Nephron (organoid): ENCODE data around the gene PGD.

Source experiments
- H3K27ac Mint-ChIP-seq, 3 experiments: 2 replicates each; pipeline ENCODE4 v1.8.0; 2020; ENCODE audit warnings: mixed read lengths in 3 of 3, mild to moderate bottlenecking in 2 of 3, moderate library complexity in 1 of 3
- H3K27me3 Mint-ChIP-seq: 2 replicates; pipeline ENCODE4 v1.8.0; 2021; ENCODE audit warnings: low read depth, mild to moderate bottlenecking, moderate library complexity, mixed read lengths
- H3K36me3 Mint-ChIP-seq: 2 replicates; pipeline ENCODE4 v1.8.0; 2020; ENCODE audit warnings: low read depth, mixed read lengths
- H3K4me1 Mint-ChIP-seq: 2 replicates; pipeline ENCODE4 v1.8.0; 2020; ENCODE audit warnings: mixed read lengths
- H3K4me3 Mint-ChIP-seq, 3 experiments: 2 replicates each; pipeline ENCODE4 v1.8.0; 2020; ENCODE audit warnings: mild to moderate bottlenecking in 3 of 3, mixed read lengths in 3 of 3, moderate library complexity in 2 of 3
- H3K9me3 Mint-ChIP-seq: 2 replicates; pipeline ENCODE4 v1.8.0; 2020; ENCODE audit warnings: mixed read lengths
- TF ChIP-seq, protein P1 (sequence below), 3 experiments: fragments of 200-600 bp; sonication (generic); IDR thresholded peaks; one replicate each; pipeline ENCODE4 v1.5.0; 2021; ENCODE audit warnings: antibody characterized with exemption in 3 of 3; ENCODE audit not compliant: unreplicated experiment in 3 of 3

The PGD gene

DNA sequence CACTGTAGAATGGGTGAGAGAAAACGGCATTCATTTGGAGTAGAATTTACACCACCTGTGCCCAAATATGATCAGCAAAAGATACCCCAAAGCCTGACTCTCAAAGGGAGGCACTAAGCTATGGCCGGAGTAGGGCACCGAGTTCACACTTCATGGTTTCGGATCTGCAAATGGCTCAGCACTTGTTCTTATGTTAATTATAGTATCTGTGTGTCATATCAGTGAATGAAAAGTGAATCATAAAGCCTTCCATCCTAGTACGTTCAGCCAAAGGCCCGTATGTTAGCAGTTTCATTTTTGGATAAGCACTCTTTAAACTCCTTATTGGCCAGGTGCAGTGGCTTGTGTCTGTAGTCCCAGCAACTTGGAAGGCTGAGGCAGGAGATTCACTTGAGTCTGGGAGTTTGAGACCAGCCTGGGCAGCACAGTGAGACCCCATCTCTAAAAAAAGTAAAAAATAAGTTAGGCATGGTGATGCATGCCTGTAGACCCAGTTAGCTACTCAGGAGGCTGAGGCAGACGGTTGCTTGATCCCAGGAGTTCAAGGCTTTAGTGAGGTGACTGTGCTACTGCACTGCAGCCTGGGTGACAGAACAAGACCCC is 46.0 kb downstream of the PGD start:
- TF ChIP-seq, protein P1, sequence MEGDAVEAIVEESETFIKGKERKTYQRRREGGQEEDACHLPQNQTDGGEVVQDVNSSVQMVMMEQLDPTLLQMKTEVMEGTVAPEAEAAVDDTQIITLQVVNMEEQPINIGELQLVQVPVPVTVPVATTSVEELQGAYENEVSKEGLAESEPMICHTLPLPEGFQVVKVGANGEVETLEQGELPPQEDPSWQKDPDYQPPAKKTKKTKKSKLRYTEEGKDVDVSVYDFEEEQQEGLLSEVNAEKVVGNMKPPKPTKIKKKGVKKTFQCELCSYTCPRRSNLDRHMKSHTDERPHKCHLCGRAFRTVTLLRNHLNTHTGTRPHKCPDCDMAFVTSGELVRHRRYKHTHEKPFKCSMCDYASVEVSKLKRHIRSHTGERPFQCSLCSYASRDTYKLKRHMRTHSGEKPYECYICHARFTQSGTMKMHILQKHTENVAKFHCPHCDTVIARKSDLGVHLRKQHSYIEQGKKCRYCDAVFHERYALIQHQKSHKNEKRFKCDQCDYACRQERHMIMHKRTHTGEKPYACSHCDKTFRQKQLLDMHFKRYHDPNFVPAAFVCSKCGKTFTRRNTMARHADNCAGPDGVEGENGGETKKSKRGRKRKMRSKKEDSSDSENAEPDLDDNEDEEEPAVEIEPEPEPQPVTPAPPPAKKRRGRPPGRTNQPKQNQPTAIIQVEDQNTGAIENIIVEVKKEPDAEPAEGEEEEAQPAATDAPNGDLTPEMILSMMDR (IDR thresholded peaks at IDR 0.05; ENCODE audit: unreplicated experiment in 3 of 3), result no peak
- no peaks in the 10 kb centered on the region for H3K27me3 Mint-ChIP-seq
- no peaks in the 10 kb centered on the region for H3K9me3 Mint-ChIP-seq
- peaks cover 4% of the 10 kb centered on the region for H3K4me1 Mint-ChIP-seq
- H3K27ac Mint-ChIP-seq, result no peak overlapping the region
- no peak overlapping the region for H3K4me3 Mint-ChIP-seq
- peaks cover 18% of the 10 kb centered on the region for H3K36me3 Mint-ChIP-seq

DNA sequence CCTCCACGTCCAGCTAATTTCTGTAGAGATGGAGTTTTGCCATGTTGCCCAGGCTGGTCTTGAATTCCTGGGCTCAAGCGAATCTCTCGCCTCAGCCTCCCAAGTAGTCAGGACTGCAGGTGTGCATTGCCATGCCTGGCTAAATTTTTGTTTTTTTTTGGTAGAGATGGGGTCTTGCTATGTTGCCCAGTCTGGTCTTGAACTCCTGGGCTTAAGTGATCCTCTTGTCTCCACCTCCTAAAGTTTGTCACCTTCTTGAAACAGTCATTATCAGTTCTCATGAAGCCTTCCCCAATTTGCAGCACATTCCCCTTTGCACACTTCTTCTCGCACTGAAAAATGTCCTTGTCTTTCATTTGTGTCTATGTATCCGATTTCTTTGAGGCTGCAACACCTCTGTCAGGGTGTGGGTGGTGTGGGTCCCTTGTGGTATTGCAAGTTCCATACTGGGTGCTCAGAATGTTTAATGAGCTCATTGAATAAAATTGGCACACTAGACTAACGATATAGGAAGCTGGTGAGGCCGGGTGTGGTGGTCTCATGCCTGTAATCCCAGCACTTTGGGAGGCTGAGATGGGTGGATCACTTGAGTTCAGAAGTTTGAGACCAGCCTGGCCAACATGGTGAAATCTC is 48.0 kb downstream of the PGD start:
- Mint-ChIP-seq H3K27me3 (no peaks in the 10 kb centered on the region), H3K27ac (no peak overlapping the region), H3K4me1 (peaks cover 23% of the 10 kb centered on the region), H3K9me3 (no peaks in the 10 kb centered on the region), H3K4me3 (no peak overlapping the region), H3K36me3 (peaks cover 10% of the 10 kb centered on the region)
- TF ChIP-seq, protein P1 (IDR thresholded peaks at IDR 0.05; ENCODE audit: unreplicated experiment in 3 of 3), result no peak

DNA sequence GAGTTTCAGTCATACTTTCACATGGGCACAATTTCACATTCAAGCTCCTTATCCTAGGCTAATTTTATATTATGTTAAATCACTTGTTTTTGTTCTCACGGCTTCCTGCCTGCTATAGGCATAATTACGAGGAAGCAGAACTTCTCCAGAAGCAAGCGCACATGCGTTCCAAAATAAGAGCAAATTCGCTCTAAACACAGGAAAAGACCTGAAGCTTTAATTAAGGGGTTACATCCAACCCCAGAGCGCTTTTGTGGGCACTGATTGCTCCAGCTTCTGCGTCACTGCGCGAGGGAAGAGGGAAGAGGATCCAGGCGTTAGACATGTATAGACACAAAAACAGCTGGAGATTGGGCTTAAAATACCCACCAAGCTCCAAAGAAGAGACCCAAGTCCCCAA is 50.9 kb downstream of the PGD start, which contains the start of gene CORT:
CORT (plus strand) TSS at position 281 of the 400 bp plus-strand sequence. CDS start 193 bp downstream, outside the sequence.
- Mint-ChIP-seq H3K36me3 (peaks cover 9% of the 10 kb centered on the region), H3K4me1 (peaks cover 23% of the 10 kb centered on the region), H3K9me3 (no peaks in the 10 kb centered on the region), H3K27me3 (no peaks in the 10 kb centered on the region), H3K4me3 (peak within 1 kb of the TSS; percentile 26 to 46 (median 35)), H3K27ac (peak within 1 kb of the TSS; percentile 69 to 86 (median 77))
- TF ChIP-seq, protein P1 (IDR thresholded peaks at IDR 0.05; ENCODE audit: unreplicated experiment in 3 of 3), result no peak

DNA sequence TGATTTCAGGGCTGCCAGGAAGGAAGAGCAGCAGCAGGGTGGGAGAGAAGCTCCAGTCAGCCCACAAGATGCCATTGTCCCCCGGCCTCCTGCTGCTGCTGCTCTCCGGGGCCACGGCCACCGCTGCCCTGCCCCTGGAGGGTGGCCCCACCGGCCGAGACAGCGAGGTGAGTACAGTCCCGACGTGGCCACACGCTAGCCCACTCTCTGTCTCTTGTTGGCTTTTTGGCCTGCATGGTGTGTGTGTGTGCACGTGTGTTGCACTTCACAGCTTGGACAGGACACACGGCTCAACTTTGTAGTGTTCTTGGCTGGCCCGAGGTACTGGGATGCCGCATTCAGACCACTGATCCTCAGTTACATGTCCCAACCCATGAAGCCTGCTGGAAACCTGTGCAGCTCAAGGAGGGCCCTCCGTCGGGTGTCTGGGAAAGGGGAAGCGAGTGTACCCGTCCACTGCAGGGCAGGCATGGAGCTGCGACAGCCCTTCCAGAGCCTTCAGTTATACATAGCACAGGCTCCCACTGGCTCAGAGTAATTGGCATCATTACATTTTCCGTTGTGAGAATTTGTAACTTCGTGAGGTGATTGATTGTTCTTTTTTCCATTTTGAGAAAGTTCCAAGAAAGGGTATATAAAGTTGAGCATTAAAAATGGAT is 51.4 kb downstream of the PGD start:
- TF ChIP-seq, protein P1 (IDR thresholded peaks at IDR 0.05; ENCODE audit: unreplicated experiment in 3 of 3), result no peak
- no peaks in the 10 kb centered on the region for H3K27me3 Mint-ChIP-seq
- peak overlapping the region; percentile 69 to 86 (median 77) for H3K27ac Mint-ChIP-seq
- peaks cover 9% of the 10 kb centered on the region for H3K36me3 Mint-ChIP-seq
- peaks cover 23% of the 10 kb centered on the region for H3K4me1 Mint-ChIP-seq
- H3K9me3 Mint-ChIP-seq, result no peaks in the 10 kb centered on the region
- peak overlapping the region; percentile 26 to 46 (median 35) for H3K4me3 Mint-ChIP-seq

DNA sequence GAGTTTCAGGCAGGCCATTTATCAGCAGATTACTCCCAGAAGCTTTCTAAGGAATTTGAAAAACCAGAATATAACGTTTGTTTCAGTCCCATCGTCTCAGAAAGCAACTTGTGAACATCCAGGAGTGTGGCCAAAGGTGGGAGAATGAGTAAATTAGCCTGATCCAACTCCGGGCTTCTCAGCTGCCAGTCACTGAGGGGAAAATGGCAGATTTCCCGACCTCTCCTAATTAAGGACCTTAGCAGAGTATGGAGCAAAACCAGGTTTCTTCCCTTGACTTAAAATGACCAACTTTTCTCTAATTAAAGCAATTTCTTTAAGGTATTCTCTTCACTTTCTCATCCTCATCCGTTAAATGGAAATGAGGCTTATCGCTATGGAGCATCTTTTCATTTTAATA is 52.0 kb downstream of the PGD start:
- H3K4me3 Mint-ChIP-seq, result peak overlapping the region; percentile 3 to 26 (median 8)
- peaks cover 9% of the 10 kb centered on the region for H3K36me3 Mint-ChIP-seq
- H3K27ac Mint-ChIP-seq, result peak overlapping the region; percentile 64 to 86 (median 77)
- H3K27me3 Mint-ChIP-seq, result no peaks in the 10 kb centered on the region
- H3K4me1 Mint-ChIP-seq, result peaks cover 23% of the 10 kb centered on the region
- no peaks in the 10 kb centered on the region for H3K9me3 Mint-ChIP-seq
- TF ChIP-seq, protein P1 (IDR thresholded peaks at IDR 0.05; ENCODE audit: unreplicated experiment in 3 of 3), result no peak
